HCT116 (cell line): Measurements from ENCODE around the gene ACAP2. TPM values are rescaled to one million over a fixed set of nuclear protein-coding genes. Genes with fewer than 3 reads are reported as not detected.

Experiments
- ATAC-seq: fragments of 200-7000 bp; cut with Tn5 transposase; 2 replicates; pipeline ENCODE4 v1.9.1; 2020; ENCODE audit warnings: mild to moderate bottlenecking, moderate library complexity
- BruUV-seq: library from RNA; stranded (reverse); fragments of 400-500 nt; replicated peaks from 2 replicates; lab custom pipeline; 2021; lab: Mats Ljungman, UMichigan
- CTCF ChIA-PET: fragments of 300-600 bp; sonication (Branson Sonifier 250); formaldehyde crosslinking; loops from one replicate; lab custom pipeline; 2021; ENCODE audit warnings: antibody characterized with exemption; lab: Charles Lee
- POLR2A ChIA-PET: fragments of 300-600, 350-600 bp; sonication (Branson Sonifier 250); formaldehyde crosslinking; loops from one replicate; lab custom pipeline; 2021; ENCODE audit warnings: antibody characterized with exemption; lab: Charles Lee
- RAD21 ChIA-PET, 2 experiments: fragments of 300-600 bp; sonication (Branson Sonifier 250); formaldehyde crosslinking; loops; one replicate each; lab custom pipeline; 2023; ENCODE audit warnings: low total read pairs in 2 of 2; ENCODE audit not compliant: uncharacterized antibody in 2 of 2, unreplicated experiment in 2 of 2, low non-redundant PET in 1 of 2; lab: Charles Lee
- DNase-seq: peaks from one replicate; pipeline ENCODE4 v3.0.0-alpha.2; 2010; ENCODE audit warnings: low read depth, low spot score
- H2AFZ ChIP-seq: fragments of 200-600 bp; shearing (Covaris generic), sonication (generic); 2 replicates; pipeline ENCODE4 v1.6.1; 2017; ENCODE audit warnings: low read depth, mixed run types, mixed read lengths, antibody characterized with exemption, low read length; ENCODE audit not compliant: poor library complexity, severe bottlenecking
- H3K27ac ChIP-seq: 2 replicates; pipeline ENCODE4 v1.5.1; 2012; ENCODE audit warnings: low read depth, low read length
- H3K27me3 ChIP-seq: fragments of 200-600 bp; sonication (generic); 2 replicates; pipeline ENCODE4 v1.6.1; 2016; ENCODE audit warnings: mixed run types, low read length, mixed read lengths; ENCODE audit not compliant: insufficient read depth
- H3K36me3 ChIP-seq, 2 experiments: fragments of 200-500 bp in 1 of 2; fragments of 200-600 bp in 1 of 2; sonication (Bioruptor generic) in 1 of 2; sonication (generic) in 1 of 2; 2 replicates each; pipeline versions ENCODE4 v1.5.1 to v1.6.1; 2014 to 2016; ENCODE audit warnings: low read length in 2 of 2, inconsistent platforms in 1 of 2, mixed read lengths in 1 of 2, mixed run types in 1 of 2; ENCODE audit not compliant: insufficient read depth in 2 of 2, control insufficient read depth in 1 of 2
- H3K4me1 ChIP-seq, 2 experiments: fragments of 200-600 bp in 1 of 2; sonication (generic) in 1 of 2; 2 replicates each; pipeline versions ENCODE4 v1.5.1 to v1.6.1; 2012 to 2017; ENCODE audit warnings: low read length in 2 of 2, inconsistent platforms in 1 of 2, mild to moderate bottlenecking in 1 of 2, mixed read lengths in 1 of 2, mixed run types in 1 of 2, moderate library complexity in 1 of 2; ENCODE audit not compliant: insufficient read depth in 2 of 2, control insufficient read depth in 1 of 2
- H3K4me2 ChIP-seq: fragments of 200-600 bp; sonication (generic); 2 replicates; pipeline ENCODE4 v1.6.1; 2017; ENCODE audit warnings: mixed run types, low read length, mixed read lengths
- H3K4me3 ChIP-seq, 2 experiments: fragments of 200-600 bp in 1 of 2; sonication (generic) in 1 of 2; replicated peaks in 1 of 2; 2 replicates each; pipeline ENCODE4 v1.5.1; 2011 to 2016; ENCODE audit warnings: low read length in 2 of 2, control low read depth in 1 of 2, low read depth in 1 of 2, mild to moderate bottlenecking in 1 of 2, mixed read lengths in 1 of 2, mixed run types in 1 of 2
- H3K79me2 ChIP-seq: fragments of 200-600 bp; sonication (generic); 2 replicates; pipeline ENCODE4 v1.6.1; 2017; ENCODE audit warnings: mild to moderate bottlenecking, mixed run types, low read length, moderate library complexity, mixed read lengths; ENCODE audit not compliant: insufficient read depth
- H3K9ac ChIP-seq: fragments of 200-600 bp; sonication (generic); 2 replicates; pipeline ENCODE4 v1.6.1; 2016; ENCODE audit warnings: low read length, mixed read lengths
- H3K9me2 ChIP-seq: fragments of 200-600 bp; sonication (generic), shearing (Covaris generic); 2 replicates; pipeline ENCODE4 v1.6.1; 2017; ENCODE audit warnings: mixed run types, mild to moderate bottlenecking, moderate library complexity; ENCODE audit not compliant: insufficient read depth
- H3K9me3 ChIP-seq, 2 experiments: fragments of 200-500 bp in 1 of 2; fragments of 200-600 bp in 1 of 2; sonication (Bioruptor generic) in 1 of 2; sonication (generic) in 1 of 2; 2 replicates each; pipeline ENCODE4 v1.6.1; 2014 to 2017; ENCODE audit warnings: low read length in 2 of 2, mixed read lengths in 2 of 2, inconsistent platforms in 1 of 2, low read depth in 1 of 2, mild to moderate bottlenecking in 1 of 2, mixed run types in 1 of 2, moderate library complexity in 1 of 2; ENCODE audit not compliant: control insufficient read depth in 1 of 2, insufficient read depth in 1 of 2
- H4K20me1 ChIP-seq: fragments of 200-600 bp; sonication (generic), shearing (Covaris generic); 2 replicates; pipeline ENCODE4 v1.6.1; 2017; ENCODE audit warnings: mixed run types, mild to moderate bottlenecking, moderate library complexity; ENCODE audit not compliant: insufficient read depth
- CBX3 ChIP-seq: IDR thresholded peaks from 2 replicates; pipeline ENCODE4 v1.6.1; 2012; ENCODE audit warnings: low read depth
- CEBPB ChIP-seq: IDR thresholded peaks from 2 replicates; pipeline ENCODE4 v1.6.1; 2012; ENCODE audit warnings: low read depth
- ELF1 ChIP-seq: IDR thresholded peaks from 2 replicates; pipeline ENCODE4 v1.6.1; 2012; ENCODE audit warnings: low read depth, borderline replicate concordance
- JUND ChIP-seq: IDR thresholded peaks from 2 replicates; pipeline ENCODE4 v1.6.1; 2012
- MAX ChIP-seq: IDR thresholded peaks from 2 replicates; pipeline ENCODE4 v1.6.1; 2012
- POLR2A ChIP-seq: IDR thresholded peaks from 2 replicates; pipeline ENCODE4 v1.7.0; 2011; ENCODE audit warnings: borderline replicate concordance; ENCODE audit not compliant: insufficient read depth, insufficient read length; ENCODE audit errors: extremely low read depth
- POLR2AphosphoS5 ChIP-seq: IDR thresholded peaks from 2 replicates; pipeline ENCODE4 v1.6.1; 2011; ENCODE audit warnings: mild to moderate bottlenecking, low read depth, low read length, moderate library complexity
- RAD21 ChIP-seq: IDR thresholded peaks from 2 replicates; pipeline ENCODE4 v1.6.1; 2012; ENCODE audit warnings: low read depth, mild to moderate bottlenecking
- SIN3A ChIP-seq: IDR thresholded peaks from 2 replicates; pipeline ENCODE4 v1.6.1; 2012; ENCODE audit warnings: low read depth
- SP1 ChIP-seq: IDR thresholded peaks from 2 replicates; pipeline ENCODE4 v1.6.1; 2012; ENCODE audit warnings: low read depth
- ZBTB33 ChIP-seq: IDR thresholded peaks from 2 replicates; pipeline ENCODE4 v1.6.1; 2011; ENCODE audit warnings: mild to moderate bottlenecking, low read length, moderate library complexity; ENCODE audit not compliant: insufficient replicate concordance; ENCODE audit errors: extremely low read depth
- ZFX ChIP-seq: fragments of 450-650 bp; IDR thresholded peaks from 2 replicates; pipeline ENCODE4 v1.6.1; 2017
- intact Hi-C: fragments of 100-400 bp; cut with micrococcal nuclease; formaldehyde crosslinking; loops from 2 replicates; pipeline ENCODE4 v1.10.0; 2022
- total RNA-seq: library from RNA; stranded (reverse); gene quantifications from one replicate; pipeline ENCODE4 v1.2.1, GENCODE V29; 2021; ENCODE audit not compliant: unreplicated experiment

Gene ACAP2
- total RNA-seq, 1 experiment from 2014 or later = 43.0 TPM

GRCh38 chr3:195443391-195443989 is 670 bp upstream of the ACAP2 start:
- ChIA-PET RAD21 (no interaction called here), CTCF (interaction anchor here (1.0 to 1.1 kb wide), 3 partner anchors 30 to 173 kb away, joined by 3 to 7 read pairs (median 4); partner anchors contain the start of gene XXYLT1), POLR2A (interaction anchor here (0.9 to 1.3 kb wide), 6 partner anchors 8 to 173 kb away, joined by 3 to 4 read pairs (median 4); partner anchors contain the start of gene XXYLT1)
- no peak for ATAC-seq
- Histone ChIP-seq H3K4me1 (peaks cover 20 to 29% of the 10 kb centered on the region in 2 experiments), H3K79me2 (peaks cover 40% of the 10 kb centered on the region), H3K4me2 (peak overlapping the region; percentile 85), H3K9ac (peak overlapping the region; percentile 58), H2AFZ (peak overlapping the region; percentile 77), H3K27me3 (no peaks in the 10 kb centered on the region), H3K9me2 (no peaks in the 10 kb centered on the region), H3K9me3 (no peaks in the 10 kb centered on the region), H4K20me1 (no peaks in the 10 kb centered on the region), H3K27ac (no peak overlapping the region), H3K36me3 (no peaks in the 10 kb centered on the region), H3K4me3 (peak overlapping the region; percentile 33 to 56)
- TF ChIP-seq SP1 (no peak; the same call in 1 of the 2 replicates), POLR2A (peak; percentile 28), ZBTB33 (no peak), RAD21 (no peak), CEBPB (no peak), SIN3A (no peak), MAX (no peak), CBX3 (no peak), ZFX (no peak), ELF1 (no peak), JUND (no peak), POLR2AphosphoS5 (peak; percentile 26; the same call in 1 of the 2 replicates)
- intact Hi-C loops = loop anchor here (5.0 kb wide), 1 partner anchor 171 kb away; the partner anchor contains the start of gene XXYLT1
- no TSS peak for BruUV-seq
- no peak for DNase-seq
